WTC11 (cell line): ENCODE measurements around the gene PPAT. TPM values are rescaled to one million over a fixed set of nuclear protein-coding genes. Genes with fewer than 3 reads are reported as not detected.

Experiments used
- ATAC-seq: fragments of 200-7000 bp; cut with Tn5 transposase; 2 replicates; pipeline ENCODE4 v1.10.0; 2021; ENCODE audit warnings: mild to moderate bottlenecking, moderate library complexity
- CTCF ChIA-PET: fragments of 300-600 bp; sonication (Branson Sonifier 250); formaldehyde crosslinking; loops from one replicate; lab custom pipeline; 2021; ENCODE audit warnings: antibody characterized with exemption; lab: Charles Lee
- POLR2A ChIA-PET: fragments of 350-600 bp; sonication (Branson Sonifier 250); formaldehyde crosslinking; loops from one replicate; lab custom pipeline; 2021; ENCODE audit warnings: antibody characterized with exemption; lab: Charles Lee
- DNase-seq: peaks from one replicate; pipeline ENCODE4 v3.0.0; 2021; ENCODE audit warnings: low spot score
- H3K27ac Mint-ChIP-seq: 2 replicates; pipeline ENCODE4 v1.8.0; 2021; ENCODE audit warnings: mixed read lengths
- H3K27me3 Mint-ChIP-seq: 2 replicates; pipeline ENCODE4 v1.8.0; 2021; ENCODE audit warnings: low read depth, mild to moderate bottlenecking, moderate library complexity, mixed read lengths
- H3K36me3 Mint-ChIP-seq: 2 replicates; pipeline ENCODE4 v1.8.0; 2021; ENCODE audit warnings: mixed read lengths
- H3K4me1 Mint-ChIP-seq: 2 replicates; pipeline ENCODE4 v1.8.0; 2022; ENCODE audit warnings: mixed read lengths
- H3K4me3 Mint-ChIP-seq: 2 replicates; pipeline ENCODE4 v1.8.0; 2021; ENCODE audit warnings: mild to moderate bottlenecking, moderate library complexity, mixed read lengths
- H3K9me3 Mint-ChIP-seq: 2 replicates; pipeline ENCODE4 v1.8.0; 2021; ENCODE audit warnings: mixed read lengths
- E2F4 ChIP-seq: sonication (generic); formaldehyde crosslinking; IDR thresholded peaks from 2 replicates; pipeline ENCODE4 v1.8.1; 2022; ENCODE audit warnings: low read depth, mild to moderate bottlenecking, moderate library complexity, missing genetic modification reagents, borderline replicate concordance
- NFATC4 ChIP-seq: fragments of 250-450 bp; sonication (Bioruptor Pico); IDR thresholded peaks from 2 replicates; pipeline ENCODE4 v1.9.0; 2021; ENCODE audit warnings: mild to moderate bottlenecking
- PRDM15 ChIP-seq: sonication (generic); formaldehyde crosslinking; IDR thresholded peaks from 2 replicates; pipeline ENCODE4 v1.8.0; 2022; ENCODE audit warnings: missing genetic modification reagents
- TCF7 ChIP-seq: sonication (generic); formaldehyde crosslinking; IDR thresholded peaks from 2 replicates; pipeline ENCODE4 v1.8.0; 2022; ENCODE audit warnings: mild to moderate bottlenecking, low read depth, missing genetic modification reagents, moderate library complexity
- ZNF138 ChIP-seq: sonication (generic); formaldehyde crosslinking; conservative IDR thresholded peaks from 2 replicates; pipeline ENCODE4 v1.8.1; 2022; ENCODE audit warnings: mild to moderate bottlenecking, moderate library complexity, missing genetic modification reagents
- ZNF263 ChIP-seq: sonication (generic); formaldehyde crosslinking; IDR thresholded peaks from 2 replicates; pipeline ENCODE4 v1.8.1; 2022; ENCODE audit warnings: low read depth, mild to moderate bottlenecking, moderate library complexity, missing genetic modification reagents
- ZSCAN18 ChIP-seq: fragments of 250-450 bp; sonication (Bioruptor Pico); IDR thresholded peaks from 2 replicates; pipeline ENCODE4 v2.1.2; 2022; ENCODE audit warnings: mild to moderate bottlenecking, moderate library complexity
- total RNA-seq: library from RNA; stranded (reverse); gene quantifications from 3 replicates; pipeline ENCODE4 v1.2.3, GENCODE V29; 2021

PPAT gene
- total RNA-seq, 1 experiment from 2014 or later = 83.4 TPM

DNA sequence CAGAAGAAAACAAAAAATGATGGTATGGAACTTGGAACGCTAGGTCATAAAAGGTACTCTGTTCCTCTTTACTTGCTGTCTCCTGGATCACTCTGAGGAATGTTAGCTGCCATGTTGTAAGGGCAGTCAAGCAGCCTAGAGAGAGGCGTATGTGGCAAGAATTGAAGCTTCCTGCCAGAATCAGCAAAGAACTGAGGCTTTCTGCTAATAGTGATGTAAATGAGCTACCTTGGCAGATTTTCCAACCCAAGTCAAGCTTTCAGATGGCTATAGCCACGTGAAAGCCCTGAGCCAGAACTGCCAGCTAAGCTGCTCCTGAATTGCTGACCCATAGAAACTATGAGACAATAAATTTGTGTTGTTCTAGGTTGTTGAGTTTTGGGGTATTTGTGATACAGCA, 86.8 kb downstream of the PPAT start (continued):
- TF ChIP-seq ZNF263 (CRISPR knock-in tag) (no peak), PRDM15 (CRISPR knock-in tag) (no peak), TCF7 (no peak), ZSCAN18 (no peak), E2F4 (CRISPR knock-in tag) (no peak), NFATC4 (CRISPR knock-in tag) (no peak)

GRCh38 chr4:56345458-56345857, 90.0 kb downstream of the PPAT start:
- peaks cover 18% of the 10 kb centered on the region for H3K4me1 Mint-ChIP-seq
- CTCF ChIA-PET = interaction anchor here (0.6 to 1.3 kb wide), 2 partner anchors 45 to 397 kb away, joined by 3 read pairs; partner anchors contain the start of gene CEP135

More at GRCh38 chr4:56345458-56345857, 90.0 kb downstream of the PPAT start:
- POLR2A ChIA-PET = no interaction called here
- Mint-ChIP-seq H3K36me3 (peaks cover 22% of the 10 kb centered on the region), H3K4me3 (no peak overlapping the region), H3K9me3 (peaks cover 7% of the 10 kb centered on the region), H3K27me3 (no peaks in the 10 kb centered on the region), H3K27ac (no peak overlapping the region)
- TF ChIP-seq ZNF138 (CRISPR knock-in tag) = no peak
- ATAC-seq (no peak), DNase-seq (no peak)

Other genes with a start within 250 kb of the PPAT start
- 12.6 to 15.6 TPM (median 14.6 TPM) in 3 replicates for gene AASDH, start 48.1 kb downstream of the PPAT start, total RNA-seq
- 412 to 435 TPM (median 421 TPM) in 3 replicates for gene PAICS, start 645 bp upstream of the PPAT start, total RNA-seq
- gene SRP72, start 32.0 kb upstream of the PPAT start, total RNA-seq = 113 to 138 TPM (median 116 TPM) in 3 replicates
- 0.27 to 0.48 TPM (median 0.30 TPM) in 3 replicates for gene ARL9, start 70.2 kb upstream of the PPAT start, total RNA-seq
- 0.26 to 0.87 TPM (median 0.27 TPM) in 3 replicates for gene HOPX, start 245.7 kb upstream of the PPAT start, total RNA-seq